Esophagus squamous epithelium (tissue), 4 donors: ENCODE measurements around the gene EEIG2.

ENCODE experiments used
- POLR2A ChIP-seq, 4 donors: fragments of 450-650 bp; IDR thresholded peaks; one replicate each; pipeline ENCODE4 v1.6.1; 2017; ENCODE audit warnings: antibody characterized with exemption in 4 of 4, mild to moderate bottlenecking in 4 of 4, moderate library complexity in 3 of 4
- TF ChIP-seq, protein P1 (sequence below), 6 experiments: fragments of 450-650 bp in 4 of 6; fragments of 200-600 bp in 2 of 6; sonication (generic) in 2 of 6; IDR thresholded peaks; one replicate each; pipeline ENCODE4 v1.5.1; 2016 to 2019; ENCODE audit warnings: antibody characterized with exemption in 6 of 6, mild to moderate bottlenecking in 4 of 6, moderate library complexity in 4 of 6

DNA sequence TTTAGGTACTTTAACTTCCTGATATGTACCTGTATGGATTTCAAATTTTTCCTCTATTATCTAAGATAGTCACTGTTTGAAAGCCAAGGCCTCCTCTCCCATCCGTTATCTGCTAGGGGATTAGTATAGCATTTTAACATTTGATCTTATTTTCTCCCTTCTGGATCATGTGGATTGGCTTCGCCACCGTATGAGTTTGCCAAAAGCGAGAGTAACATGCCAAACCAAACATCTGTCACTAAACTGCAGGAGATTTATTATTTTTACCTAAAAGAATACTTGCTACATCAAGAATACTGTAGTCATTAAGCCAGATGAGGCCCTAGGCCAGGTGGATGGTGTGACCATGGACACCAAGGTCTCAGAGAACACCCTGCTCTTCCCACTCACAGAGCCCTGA is 28.5 kb upstream of the EEIG2 start:
- TF ChIP-seq, protein P1, sequence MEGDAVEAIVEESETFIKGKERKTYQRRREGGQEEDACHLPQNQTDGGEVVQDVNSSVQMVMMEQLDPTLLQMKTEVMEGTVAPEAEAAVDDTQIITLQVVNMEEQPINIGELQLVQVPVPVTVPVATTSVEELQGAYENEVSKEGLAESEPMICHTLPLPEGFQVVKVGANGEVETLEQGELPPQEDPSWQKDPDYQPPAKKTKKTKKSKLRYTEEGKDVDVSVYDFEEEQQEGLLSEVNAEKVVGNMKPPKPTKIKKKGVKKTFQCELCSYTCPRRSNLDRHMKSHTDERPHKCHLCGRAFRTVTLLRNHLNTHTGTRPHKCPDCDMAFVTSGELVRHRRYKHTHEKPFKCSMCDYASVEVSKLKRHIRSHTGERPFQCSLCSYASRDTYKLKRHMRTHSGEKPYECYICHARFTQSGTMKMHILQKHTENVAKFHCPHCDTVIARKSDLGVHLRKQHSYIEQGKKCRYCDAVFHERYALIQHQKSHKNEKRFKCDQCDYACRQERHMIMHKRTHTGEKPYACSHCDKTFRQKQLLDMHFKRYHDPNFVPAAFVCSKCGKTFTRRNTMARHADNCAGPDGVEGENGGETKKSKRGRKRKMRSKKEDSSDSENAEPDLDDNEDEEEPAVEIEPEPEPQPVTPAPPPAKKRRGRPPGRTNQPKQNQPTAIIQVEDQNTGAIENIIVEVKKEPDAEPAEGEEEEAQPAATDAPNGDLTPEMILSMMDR (IDR thresholded peaks at IDR 0.05) = no peak
- no peak for TF ChIP-seq POLR2A (IDR thresholded peaks at IDR 0.05)
